Neutrophil (primary cell): ENCODE data around the gene FASN.

ENCODE experiments used
- H3K27ac ChIP-seq: fragments of 200-600 bp; sonication (generic); 2 replicates; pipeline ENCODE4 v1.5.1; 2016; ENCODE audit warnings: mild to moderate bottlenecking, moderate library complexity
- H3K27me3 ChIP-seq: fragments of 200-600 bp; sonication (generic); 2 replicates; pipeline ENCODE4 v1.6.0; 2016; ENCODE audit warnings: mild to moderate bottlenecking
- H3K36me3 ChIP-seq: fragments of 200-600 bp; sonication (generic); 2 replicates; pipeline ENCODE4 v1.5.1; 2017
- H3K4me1 ChIP-seq, 2 experiments: fragments of 200-600 bp in 1 of 2; sonication (generic) in 1 of 2; 1 replicate in 1 of 2; 2 replicates in 1 of 2; pipeline versions ENCODE4 v1.5.1 to v1.6.1; 2013 to 2016; ENCODE audit warnings: low read depth in 1 of 2, low read length in 1 of 2, mild to moderate bottlenecking in 1 of 2, moderate library complexity in 1 of 2; ENCODE audit not compliant: control insufficient read depth in 1 of 2, insufficient read depth in 1 of 2
- H3K4me3 ChIP-seq, 2 experiments: fragments of 200-600 bp in 1 of 2; sonication (generic) in 1 of 2; 1 replicate in 1 of 2; 2 replicates in 1 of 2; pipeline ENCODE4 v1.5.1; 2013 to 2016; ENCODE audit warnings: low read depth in 1 of 2, low read length in 1 of 2, mild to moderate bottlenecking in 1 of 2, moderate library complexity in 1 of 2
- H3K9me3 ChIP-seq: fragments of 200-600 bp; sonication (generic); 2 replicates; pipeline ENCODE4 v1.5.1; 2016
- CTCF ChIP-seq: fragments of 200-600 bp; sonication (generic); IDR thresholded peaks from 2 replicates; pipeline ENCODE4 v1.5.1; 2016; ENCODE audit warnings: antibody characterized with exemption

The FASN gene

GRCh38 chr17:82047914-82048570 is 50.0 kb downstream of the FASN start:
- no peak overlapping the region for H3K4me3 ChIP-seq
- H3K27me3 ChIP-seq, result no peaks in the 10 kb centered on the region
- TF ChIP-seq CTCF, result no peak
- peaks cover 15 to 19% of the 10 kb centered on the region in 2 experiments for H3K4me1 ChIP-seq
- no peak overlapping the region for H3K27ac ChIP-seq
- H3K9me3 ChIP-seq, result no peaks in the 10 kb centered on the region
- H3K36me3 ChIP-seq, result peaks cover 34% of the 10 kb centered on the region

GRCh38 chr17:82047379-82047778 is 50.7 kb downstream of the FASN start:
- Histone ChIP-seq H3K4me3 (no peak overlapping the region), H3K4me1 (peaks cover 10 to 12% of the 10 kb centered on the region in 2 experiments), H3K27me3 (no peaks in the 10 kb centered on the region), H3K9me3 (no peaks in the 10 kb centered on the region), H3K27ac (no peak overlapping the region), H3K36me3 (peaks cover 34% of the 10 kb centered on the region)
- no peak for TF ChIP-seq CTCF

- Histone ChIP-seq H3K36me3 (peaks cover 34% of the 10 kb centered on the region), H3K9me3 (no peaks in the 10 kb centered on the region), H3K4me3 (no peak overlapping the region), H3K4me1 (peaks cover 6 to 8% of the 10 kb centered on the region in 2 experiments), H3K27ac (no peak overlapping the region), H3K27me3 (no peaks in the 10 kb centered on the region)
- no peak for TF ChIP-seq CTCF
These were observed 51.1 kb downstream of the FASN start for GRCh38 chr17:82046903-82047302.

- no peak for TF ChIP-seq CTCF
- Histone ChIP-seq H3K4me3 (no peak overlapping the region), H3K27ac (no peak overlapping the region), H3K4me1 (peaks cover 6% of the 10 kb centered on the region in 2 experiments), H3K9me3 (no peaks in the 10 kb centered on the region), H3K27me3 (no peaks in the 10 kb centered on the region), H3K36me3 (peaks cover 34% of the 10 kb centered on the region)
These were observed 52.0 kb downstream of the FASN start for GRCh38 chr17:82045936-82046484.

GRCh38 chr17:82043507-82043906 is 54.5 kb downstream of the FASN start:
- Histone ChIP-seq H3K9me3 (no peaks in the 10 kb centered on the region), H3K4me3 (no peak overlapping the region)

More at GRCh38 chr17:82043507-82043906, 54.5 kb downstream of the FASN start:
- Histone ChIP-seq H3K36me3 (peaks cover 21% of the 10 kb centered on the region), H3K27me3 (no peaks in the 10 kb centered on the region), H3K4me1 (no peaks in the 10 kb centered on the region), H3K27ac (no peak overlapping the region)
- no peak for TF ChIP-seq CTCF
